ENCODE data around the gene RPS5. TPM values are rescaled to one million over a fixed set of nuclear protein-coding genes. Genes with fewer than 3 reads are reported as not detected.

The RPS5 gene
- total and polyA plus RNA-seq, 9 of the 15 experiments (the other 6 are each of a cell fraction or from before 2014, with no cell fraction given) = 1,228 to 3,570 (median 2,484) TPM

- TF ChIP-seq AFF1 (IDR thresholded peaks at IDR 0.05; ENCODE audit: low read depth in 1 of 2, partially characterized antibody in 2 of 2) = peak; percentile 44 to 67
- TF ChIP-seq ZNF407 (IDR thresholded peaks at IDR 0.05; ENCODE audit: low read depth) = no peak; the same call in 1 of the 2 replicates
- TF ChIP-seq NFRKB (IDR thresholded peaks at IDR 0.05; ENCODE audit: low read depth) = peak; percentile 99
- no peak for TF ChIP-seq ZNF431 (CRISPR knock-in tag; IDR thresholded peaks at IDR 0.05)
- no peak for TF ChIP-seq CGGBP1 (CRISPR knock-in tag; IDR thresholded peaks at IDR 0.05)
- no peak for TF ChIP-seq SIRT6 (IDR thresholded peaks at IDR 0.05; ENCODE audit: low read depth, low read length)
- 0 out of 2 replicates have a peak, but pooled peaks have one; percentile 46 for TF ChIP-seq HNRNPL (IDR thresholded peaks at IDR 0.05; ENCODE audit: low read depth, low read length)
- no peak for TF ChIP-seq STAT5B (CRISPR knock-in tag; IDR thresholded peaks at IDR 0.05)
- no peak for TF ChIP-seq HNRNPK (IDR thresholded peaks at IDR 0.05; ENCODE audit: low read depth, low read length, poor library complexity, severe bottlenecking)
- TF ChIP-seq JUND (IDR thresholded peaks at IDR 0.05; ENCODE audit: borderline replicate concordance, low read depth, low read length) = no peak; the same call in 1 of the 2 replicates
- TF ChIP-seq JUND (tag; IDR thresholded peaks at IDR 0.05; ENCODE audit: borderline replicate concordance, low read depth, low read length) = no peak; the same call in 2 of the 3 replicates
- no peak for TF ChIP-seq ZNF384 (IDR thresholded peaks at IDR 0.05; ENCODE audit: low read depth, low read length)
- TF ChIP-seq HNRNPLL (IDR thresholded peaks at IDR 0.05; ENCODE audit: low read depth, low read length, poor library complexity, severe bottlenecking) = peak; percentile 78
- TF ChIP-seq SETDB1 (IDR thresholded peaks at IDR 0.05; ENCODE audit: low read length) = no peak
- no peak for TF ChIP-seq ZFP36 (IDR thresholded peaks at IDR 0.05; ENCODE audit: low read depth, low read length, partially characterized antibody)
Observed at GRCh38 chr19:58362272-58362994, 24.6 kb upstream of the RPS5 start, which contains the start of gene ZNF497 (continued).
